HepG2 (cell line): ENCODE measurements around the gene KLHL35. TPM values are rescaled to one million over a fixed set of nuclear protein-coding genes. Genes with fewer than 3 reads are reported as not detected.

Source experiments
- FOXJ3 ChIP-seq: sonication (generic); formaldehyde crosslinking; IDR thresholded peaks from 2 replicates; pipeline ENCODE4 v1.4.0; 2020; ENCODE audit warnings: missing genetic modification reagents, mild to moderate bottlenecking, borderline replicate concordance
- FOXK1 ChIP-seq: sonication (generic); formaldehyde crosslinking; IDR thresholded peaks from 2 replicates; pipeline ENCODE4 v1.4.0; 2020; ENCODE audit warnings: low read depth, missing genetic modification reagents, borderline replicate concordance
- KDM4B ChIP-seq: sonication (generic); formaldehyde crosslinking; IDR thresholded peaks from 2 replicates; pipeline ENCODE4 v1.4.0; 2020; ENCODE audit warnings: missing genetic modification reagents
- MTF2 ChIP-seq: sonication (generic); formaldehyde crosslinking; IDR thresholded peaks from 2 replicates; pipeline ENCODE4 v1.5.0; 2020; ENCODE audit warnings: missing genetic modification reagents, borderline replicate concordance
- MZF1 ChIP-seq: sonication (generic); formaldehyde crosslinking; IDR thresholded peaks from 2 replicates; pipeline ENCODE4 v1.8.1; 2023; ENCODE audit warnings: mild to moderate bottlenecking, missing genetic modification reagents, borderline replicate concordance
- TMF1 ChIP-seq: sonication (generic); formaldehyde crosslinking; IDR thresholded peaks from 2 replicates; pipeline ENCODE4 v1.8.1; 2022; ENCODE audit warnings: low read depth, missing genetic modification reagents
- XBP1 ChIP-seq: sonication (generic); formaldehyde crosslinking; IDR thresholded peaks from 2 replicates; pipeline ENCODE4 v1.5.0; 2020; ENCODE audit warnings: missing genetic modification reagents
- ZFX ChIP-seq: sonication (generic); formaldehyde crosslinking; IDR thresholded peaks from 2 replicates; pipeline ENCODE4 v1.4.0; 2020; ENCODE audit warnings: mild to moderate bottlenecking, low read depth, missing genetic modification reagents, moderate library complexity
- ZNF296 ChIP-seq: sonication (generic); formaldehyde crosslinking; conservative IDR thresholded peaks from 2 replicates; pipeline ENCODE4 v1.5.0; 2020; ENCODE audit warnings: mild to moderate bottlenecking, missing genetic modification reagents
- ZNF446 ChIP-seq: sonication (generic); formaldehyde crosslinking; IDR thresholded peaks from 2 replicates; pipeline ENCODE4 v1.5.0; 2020; ENCODE audit warnings: mild to moderate bottlenecking, missing genetic modification reagents
- ZNF709 ChIP-seq: sonication (generic); formaldehyde crosslinking; IDR thresholded peaks from 2 replicates; pipeline ENCODE4 v1.5.0; 2020; ENCODE audit warnings: mild to moderate bottlenecking, missing genetic modification reagents
- ZNF878 ChIP-seq: sonication (generic); formaldehyde crosslinking; IDR thresholded peaks from 2 replicates; pipeline ENCODE4 v1.8.1; 2023; ENCODE audit warnings: mild to moderate bottlenecking, missing genetic modification reagents, moderate library complexity
- polyA plus RNA-seq, 8 experiments: library from polyadenylated mRNA; depleted of rRNA in 3 of 8; stranded (reverse) in 7 of 8; unstranded in 1 of 8; fragments of >200 nt; fragmentation: Illumina TruSeq in 4 of 8; extraction: Trizol in 4 of 8; gene quantifications; 2 replicates each; pipeline versions ENCODE4 v1.2.1 to v1.2.3, GENCODE V29; 2011 to 2016; ENCODE audit warnings: low read depth in 4 of 8, missing spikeins in 1 of 8, mixed read lengths in 1 of 8; ENCODE audit not compliant: insufficient read depth in 1 of 8
- total RNA-seq, 5 experiments: library from RNA; depleted of rRNA; stranded (reverse); fragments of >200 nt; fragmentation: Illumina TruSeq; extraction: Trizol; gene quantifications; 2 replicates each; pipeline ENCODE4 v1.2.3, GENCODE V29; 2016; ENCODE audit warnings: low read depth in 1 of 5
- TF ChIP-seq, protein P1 (sequence below): sonication (generic); formaldehyde crosslinking; IDR thresholded peaks from 2 replicates; pipeline ENCODE4 v1.8.1; 2022; ENCODE audit warnings: mild to moderate bottlenecking, missing genetic modification reagents
- TF ChIP-seq, protein P2 (sequence below): sonication (generic); formaldehyde crosslinking; IDR thresholded peaks from 2 replicates; pipeline ENCODE4 v1.5.0; 2020; ENCODE audit warnings: missing genetic modification reagents, mild to moderate bottlenecking, borderline replicate concordance
- TF ChIP-seq, protein P3 (sequence below), 2 experiments: fragments of 450-650 bp in 1 of 2; sonication (generic) in 1 of 2; formaldehyde crosslinking; IDR thresholded peaks; 2 replicates each; pipeline versions ENCODE4 v1.5.0 to v1.8.0; 2020 to 2022; ENCODE audit warnings: mild to moderate bottlenecking in 1 of 2, missing genetic modification reagents in 1 of 2
- TF ChIP-seq, protein P4 (sequence below): sonication (generic); formaldehyde crosslinking; IDR thresholded peaks from 2 replicates; pipeline ENCODE4 v1.5.0; 2020; ENCODE audit warnings: missing genetic modification reagents
- TF ChIP-seq, protein P5 (sequence below): IDR thresholded peaks from 2 replicates; pipeline ENCODE4 v1.6.1; 2012; ENCODE audit warnings: low read length, improper control_type of control experiment

The KLHL35 gene
- total and polyA plus RNA-seq, 2 of the 13 experiments (the other 11 are each of a cell fraction or from before 2014, with no cell fraction given): not detected

DNA sequence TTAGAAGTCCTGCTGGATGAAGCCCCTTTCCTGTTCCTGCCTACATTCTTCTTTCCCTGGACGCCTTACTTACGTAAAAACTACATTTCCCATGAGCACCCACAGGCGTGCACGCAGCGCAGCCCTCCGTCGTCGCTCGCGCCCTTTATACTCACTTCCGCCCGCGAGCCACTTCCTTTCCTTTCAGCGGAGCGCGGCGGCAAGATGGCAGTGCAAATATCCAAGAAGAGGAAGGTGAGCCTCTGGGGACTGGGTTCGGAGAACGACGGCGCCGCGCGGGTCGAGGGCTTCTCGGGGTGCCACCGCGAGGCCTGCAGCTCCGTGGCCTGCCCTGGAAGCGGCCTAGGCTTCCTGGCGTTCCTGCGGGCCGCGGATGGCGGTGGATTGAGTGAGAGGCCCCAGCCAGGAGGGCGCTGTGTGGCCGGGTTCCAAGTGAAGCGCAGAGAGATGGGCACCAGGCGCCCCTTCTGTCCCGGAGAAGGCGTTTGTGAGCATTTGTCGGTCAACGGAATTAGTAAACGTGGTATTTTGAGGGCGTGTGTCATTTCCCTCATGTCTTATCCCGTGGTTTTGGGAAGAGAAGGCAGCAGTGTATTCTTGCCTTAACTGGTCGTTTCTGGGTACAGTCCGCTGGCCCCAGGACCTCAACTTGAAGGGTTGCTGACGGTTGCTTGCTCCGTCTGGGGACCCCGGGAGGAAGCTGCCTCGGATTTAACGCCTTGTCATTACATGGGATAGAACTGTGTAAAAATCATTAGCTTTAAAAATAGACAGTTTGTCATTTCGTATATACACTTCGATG lies 33.5 kb downstream of the KLHL35 start, which contains the start of gene RPS3 (continued):
- TF ChIP-seq, protein P1, sequence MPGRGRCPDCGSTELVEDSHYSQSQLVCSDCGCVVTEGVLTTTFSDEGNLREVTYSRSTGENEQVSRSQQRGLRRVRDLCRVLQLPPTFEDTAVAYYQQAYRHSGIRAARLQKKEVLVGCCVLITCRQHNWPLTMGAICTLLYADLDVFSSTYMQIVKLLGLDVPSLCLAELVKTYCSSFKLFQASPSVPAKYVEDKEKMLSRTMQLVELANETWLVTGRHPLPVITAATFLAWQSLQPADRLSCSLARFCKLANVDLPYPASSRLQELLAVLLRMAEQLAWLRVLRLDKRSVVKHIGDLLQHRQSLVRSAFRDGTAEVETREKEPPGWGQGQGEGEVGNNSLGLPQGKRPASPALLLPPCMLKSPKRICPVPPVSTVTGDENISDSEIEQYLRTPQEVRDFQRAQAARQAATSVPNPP (CRISPR knock-in tag): peak; percentile 46; the same call in 1 of the 2 replicates
- TF ChIP-seq KDM4B (CRISPR knock-in tag) (peak; percentile 83; the same call in 1 of the 2 replicates), TMF1 (CRISPR knock-in tag) (peak; percentile 77), FOXJ3 (CRISPR knock-in tag) (peak; percentile 48; the same call in 1 of the 2 replicates), ZNF709 (CRISPR knock-in tag) (peak; percentile 87; the same call in 1 of the 2 replicates), FOXK1 (CRISPR knock-in tag) (peak; percentile 52), ZFX (peak; percentile 99), XBP1 (no peak), ZNF446 (CRISPR knock-in tag) (no peak), MTF2 (CRISPR knock-in tag) (no peak), MZF1 (CRISPR knock-in tag) (peak; percentile 83; the same call in 1 of the 2 replicates), ZNF878 (CRISPR knock-in tag) (peak; percentile 79), ZNF296 (CRISPR knock-in tag) (0 out of 2 replicates have a peak, but pooled peaks have one; percentile 68)
- TF ChIP-seq, protein P2, sequence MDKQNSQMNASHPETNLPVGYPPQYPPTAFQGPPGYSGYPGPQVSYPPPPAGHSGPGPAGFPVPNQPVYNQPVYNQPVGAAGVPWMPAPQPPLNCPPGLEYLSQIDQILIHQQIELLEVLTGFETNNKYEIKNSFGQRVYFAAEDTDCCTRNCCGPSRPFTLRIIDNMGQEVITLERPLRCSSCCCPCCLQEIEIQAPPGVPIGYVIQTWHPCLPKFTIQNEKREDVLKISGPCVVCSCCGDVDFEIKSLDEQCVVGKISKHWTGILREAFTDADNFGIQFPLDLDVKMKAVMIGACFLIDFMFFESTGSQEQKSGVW (CRISPR knock-in tag): no peak
- TF ChIP-seq, protein P3, sequence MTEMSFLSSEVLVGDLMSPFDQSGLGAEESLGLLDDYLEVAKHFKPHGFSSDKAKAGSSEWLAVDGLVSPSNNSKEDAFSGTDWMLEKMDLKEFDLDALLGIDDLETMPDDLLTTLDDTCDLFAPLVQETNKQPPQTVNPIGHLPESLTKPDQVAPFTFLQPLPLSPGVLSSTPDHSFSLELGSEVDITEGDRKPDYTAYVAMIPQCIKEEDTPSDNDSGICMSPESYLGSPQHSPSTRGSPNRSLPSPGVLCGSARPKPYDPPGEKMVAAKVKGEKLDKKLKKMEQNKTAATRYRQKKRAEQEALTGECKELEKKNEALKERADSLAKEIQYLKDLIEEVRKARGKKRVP (CRISPR knock-in tag; IDR thresholded peaks at IDR 0.05): peak in 1 of 2 experiments; percentile 49; a peak in 1 of 4 replicates
- TF ChIP-seq, protein P4, sequence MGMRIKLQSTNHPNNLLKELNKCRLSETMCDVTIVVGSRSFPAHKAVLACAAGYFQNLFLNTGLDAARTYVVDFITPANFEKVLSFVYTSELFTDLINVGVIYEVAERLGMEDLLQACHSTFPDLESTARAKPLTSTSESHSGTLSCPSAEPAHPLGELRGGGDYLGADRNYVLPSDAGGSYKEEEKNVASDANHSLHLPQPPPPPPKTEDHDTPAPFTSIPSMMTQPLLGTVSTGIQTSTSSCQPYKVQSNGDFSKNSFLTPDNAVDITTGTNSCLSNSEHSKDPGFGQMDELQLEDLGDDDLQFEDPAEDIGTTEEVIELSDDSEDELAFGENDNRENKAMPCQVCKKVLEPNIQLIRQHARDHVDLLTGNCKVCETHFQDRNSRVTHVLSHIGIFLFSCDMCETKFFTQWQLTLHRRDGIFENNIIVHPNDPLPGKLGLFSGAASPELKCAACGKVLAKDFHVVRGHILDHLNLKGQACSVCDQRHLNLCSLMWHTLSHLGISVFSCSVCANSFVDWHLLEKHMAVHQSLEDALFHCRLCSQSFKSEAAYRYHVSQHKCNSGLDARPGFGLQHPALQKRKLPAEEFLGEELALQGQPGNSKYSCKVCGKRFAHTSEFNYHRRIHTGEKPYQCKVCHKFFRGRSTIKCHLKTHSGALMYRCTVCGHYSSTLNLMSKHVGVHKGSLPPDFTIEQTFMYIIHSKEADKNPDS (CRISPR knock-in tag): no peak
- TF ChIP-seq, protein P5, sequence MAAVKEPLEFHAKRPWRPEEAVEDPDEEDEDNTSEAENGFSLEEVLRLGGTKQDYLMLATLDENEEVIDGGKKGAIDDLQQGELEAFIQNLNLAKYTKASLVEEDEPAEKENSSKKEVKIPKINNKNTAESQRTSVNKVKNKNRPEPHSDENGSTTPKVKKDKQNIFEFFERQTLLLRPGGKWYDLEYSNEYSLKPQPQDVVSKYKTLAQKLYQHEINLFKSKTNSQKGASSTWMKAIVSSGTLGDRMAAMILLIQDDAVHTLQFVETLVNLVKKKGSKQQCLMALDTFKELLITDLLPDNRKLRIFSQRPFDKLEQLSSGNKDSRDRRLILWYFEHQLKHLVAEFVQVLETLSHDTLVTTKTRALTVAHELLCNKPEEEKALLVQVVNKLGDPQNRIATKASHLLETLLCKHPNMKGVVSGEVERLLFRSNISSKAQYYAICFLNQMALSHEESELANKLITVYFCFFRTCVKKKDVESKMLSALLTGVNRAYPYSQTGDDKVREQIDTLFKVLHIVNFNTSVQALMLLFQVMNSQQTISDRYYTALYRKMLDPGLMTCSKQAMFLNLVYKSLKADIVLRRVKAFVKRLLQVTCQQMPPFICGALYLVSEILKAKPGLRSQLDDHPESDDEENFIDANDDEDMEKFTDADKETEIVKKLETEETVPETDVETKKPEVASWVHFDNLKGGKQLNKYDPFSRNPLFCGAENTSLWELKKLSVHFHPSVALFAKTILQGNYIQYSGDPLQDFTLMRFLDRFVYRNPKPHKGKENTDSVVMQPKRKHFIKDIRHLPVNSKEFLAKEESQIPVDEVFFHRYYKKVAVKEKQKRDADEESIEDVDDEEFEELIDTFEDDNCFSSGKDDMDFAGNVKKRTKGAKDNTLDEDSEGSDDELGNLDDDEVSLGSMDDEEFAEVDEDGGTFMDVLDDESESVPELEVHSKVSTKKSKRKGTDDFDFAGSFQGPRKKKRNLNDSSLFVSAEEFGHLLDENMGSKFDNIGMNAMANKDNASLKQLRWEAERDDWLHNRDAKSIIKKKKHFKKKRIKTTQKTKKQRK: no peak
